HG03571 (cell line): Measurements from ENCODE around the gene BTBD9.

Experiments used
- ATAC-seq: cut with Tn5 transposase; IDR thresholded peaks from one replicate; pipeline ENCODE4 v1.9.1; 2021; ENCODE audit not compliant: unreplicated experiment

BTBD9 gene

GRCh38 chr6:38185244-38185643, 454.5 kb downstream of the BTBD9 start:
- ATAC-seq = no peak

GRCh38 chr6:38184585-38185080, 455.1 kb downstream of the BTBD9 start:
- ATAC-seq = no peak

GRCh38 chr6:38183856-38184584, 455.7 kb downstream of the BTBD9 start:
- no peak for ATAC-seq

- no peak for ATAC-seq
These were observed 457.3 kb downstream of the BTBD9 start for GRCh38 chr6:38182426-38182825.

GRCh38 chr6:38180586-38180985, 459.1 kb downstream of the BTBD9 start:
- no peak for ATAC-seq

- ATAC-seq = no peak
These were observed 459.8 kb downstream of the BTBD9 start for GRCh38 chr6:38179794-38180430.

GRCh38 chr6:38179300-38179699, 460.4 kb downstream of the BTBD9 start:
- ATAC-seq = no peak

GRCh38 chr6:38178584-38178886, 461.2 kb downstream of the BTBD9 start:
- no peak for ATAC-seq

- no peak for ATAC-seq
These were observed 461.7 kb downstream of the BTBD9 start for GRCh38 chr6:38177882-38178583.

- ATAC-seq = no peak
These were observed 462.7 kb downstream of the BTBD9 start for GRCh38 chr6:38176797-38177751.

GRCh38 chr6:38175786-38176185, 463.9 kb downstream of the BTBD9 start:
- ATAC-seq = no peak

- no peak for ATAC-seq
These were observed 464.8 kb downstream of the BTBD9 start for GRCh38 chr6:38174806-38175495.

- no peak for ATAC-seq
These were observed 465.4 kb downstream of the BTBD9 start for GRCh38 chr6:38174315-38174714.

- no peak for ATAC-seq
These were observed 465.8 kb downstream of the BTBD9 start for GRCh38 chr6:38173909-38174308.

- ATAC-seq = no peak
These were observed 466.9 kb downstream of the BTBD9 start for GRCh38 chr6:38172739-38173410.

GRCh38 chr6:38171997-38172738, 467.6 kb downstream of the BTBD9 start:
- ATAC-seq = no peak

GRCh38 chr6:38170666-38171355, 468.9 kb downstream of the BTBD9 start:
- no peak for ATAC-seq

GRCh38 chr6:38169977-38170526, 469.7 kb downstream of the BTBD9 start:
- no peak for ATAC-seq
